ENCODE data around the gene PAQR5.

The PAQR5 gene

DNA sequence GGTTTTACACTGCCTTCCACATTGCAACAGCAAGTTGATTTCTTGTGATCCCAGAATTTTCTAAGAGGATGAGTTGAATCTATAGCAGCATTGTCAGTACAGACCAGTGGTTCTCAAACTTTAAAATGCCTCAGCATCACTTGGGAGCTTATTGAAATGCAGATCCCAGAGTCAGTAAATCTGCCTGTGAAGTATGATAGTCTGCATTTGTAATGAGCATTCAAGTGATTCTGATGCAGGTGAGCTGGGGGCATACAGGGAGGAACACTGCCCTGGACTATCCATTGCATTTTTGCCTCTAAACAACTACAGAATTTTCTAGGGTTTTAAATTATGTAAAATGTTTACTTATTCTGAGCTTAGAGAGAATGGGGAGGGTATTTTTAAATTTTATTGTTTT lies 27.5 kb upstream of the PAQR5 start:
- Histone ChIP-seq H3K4me3 (ENCODE audit: low read depth in 1 of 2, low read length in 2 of 2) (no peak overlapping the region), H3K9me3 (ENCODE audit: insufficient read depth, low read length, severe bottlenecking) (no peaks in the 10 kb centered on the region), H3K27me3 (ENCODE audit: insufficient read depth, low read length, poor library complexity) (peaks cover 2% of the 10 kb centered on the region), H3K27ac (ENCODE audit: low read length) (no peak overlapping the region), H3K36me3 (ENCODE audit: insufficient read depth, low read length) (no peaks in the 10 kb centered on the region), H3K79me2 (ENCODE audit: insufficient read depth, low read length) (no peaks in the 10 kb centered on the region), H4K20me1 (ENCODE audit: insufficient read depth, low read length) (no peaks in the 10 kb centered on the region), H3K9ac (ENCODE audit: low read depth, low read length) (no peak overlapping the region), H2AFZ (ENCODE audit: low read depth, low read length) (no peak overlapping the region), H3K4me1 (ENCODE audit: insufficient read depth, low read length) (no peaks in the 10 kb centered on the region), H3K4me2 (ENCODE audit: insufficient read depth, low read length) (no peak overlapping the region)
- TF ChIP-seq CTCF (IDR thresholded peaks at IDR 0.05; ENCODE audit: borderline replicate concordance, extremely low read depth, low read length, poor library complexity, severe bottlenecking): no peak
- no peak for TF ChIP-seq EZH2 (IDR thresholded peaks at IDR 0.05; ENCODE audit: borderline replicate concordance, low read depth, low read length, severe bottlenecking)
- DNase-seq (no peak), ATAC-seq (ENCODE audit: insufficient read depth, low read depth) (no peak)

DNA sequence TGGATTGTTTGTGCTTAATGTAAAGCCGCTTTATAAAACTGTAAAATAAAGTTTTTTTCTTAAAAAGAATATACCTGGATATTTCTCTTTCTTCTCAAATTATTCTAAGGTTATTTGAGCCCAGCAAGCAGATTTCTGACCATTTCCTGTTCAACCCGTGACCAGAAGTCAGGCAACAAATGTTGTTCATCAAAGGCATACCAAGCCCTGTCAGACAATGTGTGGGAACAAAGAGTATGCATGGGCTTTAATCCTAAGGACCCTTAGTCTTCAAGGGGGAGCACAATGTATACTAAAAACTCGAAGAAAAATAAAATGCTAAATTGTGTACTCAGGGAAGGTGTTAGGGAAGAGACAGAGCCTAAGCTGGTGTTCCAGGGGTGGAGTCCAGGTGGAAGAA lies 26.6 kb upstream of the PAQR5 start:
- no peak overlapping the region for H3K4me2 ChIP-seq (ENCODE audit: insufficient read depth, low read length)

GRCh38 chr15:69272891-69273290 lies 25.8 kb upstream of the PAQR5 start:
- Histone ChIP-seq H3K4me3 (ENCODE audit: low read depth in 1 of 2, low read length in 2 of 2) (no peak overlapping the region), H3K27me3 (ENCODE audit: insufficient read depth, low read length, poor library complexity) (peaks cover 2% of the 10 kb centered on the region), H3K79me2 (ENCODE audit: insufficient read depth, low read length) (no peaks in the 10 kb centered on the region), H4K20me1 (ENCODE audit: insufficient read depth, low read length) (no peaks in the 10 kb centered on the region), H3K36me3 (ENCODE audit: insufficient read depth, low read length) (no peaks in the 10 kb centered on the region), H2AFZ (ENCODE audit: low read depth, low read length) (no peak overlapping the region), H3K4me1 (ENCODE audit: insufficient read depth, low read length) (no peaks in the 10 kb centered on the region), H3K4me2 (ENCODE audit: insufficient read depth, low read length) (no peak overlapping the region), H3K9me3 (ENCODE audit: insufficient read depth, low read length, severe bottlenecking) (no peaks in the 10 kb centered on the region), H3K27ac (ENCODE audit: low read length) (no peak overlapping the region), H3K9ac (ENCODE audit: low read depth, low read length) (no peak overlapping the region)
- TF ChIP-seq CTCF (IDR thresholded peaks at IDR 0.05; ENCODE audit: borderline replicate concordance, extremely low read depth, low read length, poor library complexity, severe bottlenecking): no peak
- TF ChIP-seq EZH2 (IDR thresholded peaks at IDR 0.05; ENCODE audit: borderline replicate concordance, low read depth, low read length, severe bottlenecking): no peak
- DNase-seq: no peak
- no peak for ATAC-seq (ENCODE audit: insufficient read depth, low read depth)

More for the DNA sequence above, 26.6 kb upstream of the PAQR5 start:
- no peak for ATAC-seq (ENCODE audit: insufficient read depth, low read depth)
- no peaks in the 10 kb centered on the region for H3K4me1 ChIP-seq (ENCODE audit: insufficient read depth, low read length)
- peaks cover 2% of the 10 kb centered on the region for H3K27me3 ChIP-seq (ENCODE audit: insufficient read depth, low read length, poor library complexity)
- H3K9me3 ChIP-seq (ENCODE audit: insufficient read depth, low read length, severe bottlenecking): no peaks in the 10 kb centered on the region
- no peak for TF ChIP-seq CTCF (IDR thresholded peaks at IDR 0.05; ENCODE audit: borderline replicate concordance, extremely low read depth, low read length, poor library complexity, severe bottlenecking)
- no peak for TF ChIP-seq EZH2 (IDR thresholded peaks at IDR 0.05; ENCODE audit: borderline replicate concordance, low read depth, low read length, severe bottlenecking)
- no peaks in the 10 kb centered on the region for H4K20me1 ChIP-seq (ENCODE audit: insufficient read depth, low read length)
- H3K36me3 ChIP-seq (ENCODE audit: insufficient read depth, low read length): no peaks in the 10 kb centered on the region
- H3K9ac ChIP-seq (ENCODE audit: low read depth, low read length): no peak overlapping the region
- H3K79me2 ChIP-seq (ENCODE audit: insufficient read depth, low read length): no peaks in the 10 kb centered on the region
- H3K27ac ChIP-seq (ENCODE audit: low read length): no peak overlapping the region
- DNase-seq: no peak
- H2AFZ ChIP-seq (ENCODE audit: low read depth, low read length): no peak overlapping the region
- H3K4me3 ChIP-seq (ENCODE audit: low read depth in 1 of 2, low read length in 2 of 2): no peak overlapping the region

Data from DND-41 (cell line).